Measurements from ENCODE around the gene ACAP3.
A peak's percentile ranks its signal among the peaks of the same experiment; 100 is the strongest.

ACAP3 gene

DNA sequence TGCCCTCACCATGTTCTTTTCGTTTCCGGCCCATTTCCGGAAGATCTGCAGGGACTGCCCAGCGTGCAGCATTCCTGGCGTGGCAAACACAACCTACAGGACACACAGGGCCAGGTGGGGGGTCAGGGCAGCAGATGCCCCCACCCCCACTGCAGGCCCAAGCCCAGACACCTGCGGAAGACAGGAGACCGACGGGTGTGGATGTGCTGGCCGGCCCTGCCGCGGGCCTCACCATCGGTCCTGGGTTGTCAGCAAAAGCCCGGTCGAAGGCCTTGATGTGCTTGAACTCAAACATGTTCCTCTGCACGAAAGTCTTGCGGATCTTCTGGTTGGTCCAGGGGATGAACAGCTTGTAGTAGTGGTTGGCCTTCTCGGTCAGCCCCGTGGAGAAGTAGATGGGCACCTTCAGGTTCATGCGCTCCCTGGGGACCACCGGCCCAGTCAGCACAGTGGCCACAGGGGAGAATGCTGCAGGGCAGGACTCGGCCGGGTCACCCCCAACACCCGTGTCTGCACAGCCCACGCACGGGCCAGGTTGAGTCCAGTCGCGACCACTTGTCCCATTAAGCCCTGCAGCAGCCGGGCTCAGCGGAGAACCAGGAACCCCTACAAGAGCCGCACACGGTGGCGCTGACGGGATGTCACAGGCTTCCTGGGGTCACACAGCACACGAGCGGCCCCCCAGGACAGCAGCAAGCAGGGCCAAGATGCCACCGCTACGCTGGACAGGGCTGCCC lies 5.9 kb upstream of the ACAP3 start:
- no peak for DNase-seq

DNA sequence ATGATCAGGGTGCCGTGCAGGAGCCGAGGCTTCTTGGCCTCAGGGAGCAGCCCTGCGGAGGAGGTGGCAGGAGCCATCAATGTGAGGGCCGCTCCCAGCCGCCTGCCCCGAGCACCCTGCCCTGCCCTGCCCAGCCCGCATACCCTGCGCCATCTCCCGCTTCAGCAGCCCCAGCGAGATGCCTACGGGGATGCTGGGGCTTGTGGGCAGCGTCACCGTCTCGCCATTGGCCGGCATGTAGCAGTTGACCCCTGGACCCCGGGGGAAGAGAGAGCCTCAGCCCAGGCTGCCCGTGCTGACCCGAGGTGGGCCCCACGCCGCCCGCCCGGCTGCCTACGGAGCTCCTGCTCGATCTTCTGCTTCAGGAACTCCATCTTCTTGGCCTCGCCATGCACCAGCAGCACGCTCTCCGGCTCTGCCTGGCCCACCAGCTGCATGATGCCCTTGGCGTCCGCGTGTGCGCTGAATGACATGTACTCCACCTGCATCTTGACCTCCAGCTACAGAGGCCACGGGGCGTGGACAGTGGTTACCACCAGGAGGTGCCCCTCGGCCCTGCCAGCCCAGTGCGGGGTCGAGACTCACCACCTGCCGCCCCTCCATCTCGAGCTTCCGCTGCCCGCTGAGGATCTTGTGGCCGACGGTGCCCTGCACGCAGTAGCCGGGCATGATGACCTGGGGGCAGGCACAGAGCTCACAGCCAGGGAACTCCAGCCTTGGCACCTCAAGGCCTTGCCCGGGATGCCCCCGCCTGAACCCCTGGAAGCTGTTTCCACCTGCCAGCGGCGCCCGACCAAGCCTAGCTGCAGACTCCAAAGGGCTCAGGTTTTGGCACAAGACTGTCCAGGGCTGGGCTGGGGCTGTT lies 5.0 kb upstream of the ACAP3 start:
- no peak for DNase-seq

DNA sequence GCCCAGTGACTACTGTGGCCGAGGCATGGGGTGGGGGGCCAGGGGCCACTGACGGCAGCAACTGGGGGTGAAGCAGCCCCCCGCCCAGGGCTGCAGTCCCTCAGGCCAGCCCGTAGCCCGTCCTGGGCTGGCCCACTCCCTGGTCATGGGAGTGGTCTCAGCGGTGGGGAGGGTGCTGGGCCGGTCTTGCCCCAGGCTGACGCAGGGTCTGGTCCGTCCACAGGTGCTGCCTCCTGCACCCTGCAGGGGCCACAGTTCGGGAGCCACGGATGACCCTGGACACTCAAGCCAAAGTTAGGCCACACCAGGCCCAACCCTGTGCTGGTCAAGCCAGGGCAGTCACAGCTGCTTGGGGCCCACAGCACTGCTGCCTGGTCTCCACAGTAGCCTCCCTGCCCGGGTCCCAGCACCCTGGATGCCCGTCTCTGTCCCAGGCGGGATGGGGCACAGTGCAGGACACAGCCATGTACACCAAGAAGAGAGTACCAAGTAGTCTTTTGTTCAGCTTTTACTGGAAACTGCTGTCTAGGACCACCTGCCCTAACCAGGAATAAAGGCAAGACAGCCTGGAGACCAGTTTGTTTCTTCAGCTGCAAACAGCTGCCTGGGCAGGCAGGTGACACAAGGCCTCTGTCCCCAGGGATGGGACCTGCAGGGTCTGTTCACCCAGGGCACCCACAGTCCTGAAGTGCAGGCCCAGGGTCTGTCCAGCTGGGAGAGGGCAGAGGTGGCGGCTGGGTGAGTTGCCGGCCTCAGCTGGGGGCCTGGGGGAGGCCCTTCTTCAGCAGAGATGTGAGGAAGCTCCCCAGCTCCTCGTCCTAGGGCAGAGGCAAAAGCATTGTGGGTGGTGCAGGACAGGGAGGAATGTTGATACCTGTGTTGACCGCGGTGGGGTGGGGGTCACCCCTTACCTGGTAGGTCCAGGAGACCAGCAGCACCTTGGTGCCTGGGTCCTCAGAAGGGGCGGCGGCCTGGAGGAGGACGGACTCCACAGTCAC lies 3.7 kb upstream of the ACAP3 start:
- DNase-seq: no peak

DNA sequence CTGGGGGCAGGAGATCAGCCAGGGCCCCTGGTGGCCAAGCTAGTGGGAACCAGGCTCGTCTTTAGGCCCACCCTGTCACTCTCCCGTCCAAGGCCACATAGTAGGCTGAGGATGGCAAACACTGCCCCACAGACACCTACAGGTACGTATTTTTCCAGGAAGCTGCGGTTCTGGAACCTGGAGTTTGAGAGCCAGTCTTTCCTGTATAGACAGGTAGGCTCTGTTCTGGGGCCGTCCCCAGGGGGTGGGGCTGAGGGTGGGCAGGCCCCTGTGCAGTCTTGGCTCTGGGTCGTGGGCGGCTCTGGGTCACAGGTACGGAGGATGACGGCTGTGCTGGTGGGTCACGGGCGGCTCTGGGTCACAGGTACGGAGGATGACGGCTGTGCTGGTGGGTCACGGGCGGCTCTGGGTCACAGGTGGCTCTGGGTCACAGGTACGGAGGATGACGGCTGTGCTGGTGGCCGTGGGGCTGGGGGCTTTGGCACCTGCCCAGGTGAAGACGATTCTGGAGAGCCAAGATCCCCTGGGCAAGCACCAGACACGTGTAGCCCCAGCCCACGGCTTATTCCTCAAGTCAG lies 2.8 kb upstream of the ACAP3 start:
- DNase-seq: no peak

DNA sequence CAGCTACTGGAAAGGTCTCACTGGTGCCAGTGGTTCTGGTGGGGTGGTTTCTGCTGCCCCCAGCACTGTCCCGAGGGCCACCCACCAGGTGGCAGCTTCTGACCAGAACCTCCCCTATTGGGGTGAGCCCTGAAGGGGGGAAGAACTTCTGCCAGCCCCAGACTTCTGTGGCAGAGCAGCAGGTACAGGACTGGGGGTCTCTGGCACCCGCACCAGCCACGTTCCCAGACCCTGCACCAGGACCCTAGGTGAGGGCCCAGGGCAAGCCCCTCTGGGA lies 2.3 kb upstream of the ACAP3 start:
- no peak for DNase-seq

DNA sequence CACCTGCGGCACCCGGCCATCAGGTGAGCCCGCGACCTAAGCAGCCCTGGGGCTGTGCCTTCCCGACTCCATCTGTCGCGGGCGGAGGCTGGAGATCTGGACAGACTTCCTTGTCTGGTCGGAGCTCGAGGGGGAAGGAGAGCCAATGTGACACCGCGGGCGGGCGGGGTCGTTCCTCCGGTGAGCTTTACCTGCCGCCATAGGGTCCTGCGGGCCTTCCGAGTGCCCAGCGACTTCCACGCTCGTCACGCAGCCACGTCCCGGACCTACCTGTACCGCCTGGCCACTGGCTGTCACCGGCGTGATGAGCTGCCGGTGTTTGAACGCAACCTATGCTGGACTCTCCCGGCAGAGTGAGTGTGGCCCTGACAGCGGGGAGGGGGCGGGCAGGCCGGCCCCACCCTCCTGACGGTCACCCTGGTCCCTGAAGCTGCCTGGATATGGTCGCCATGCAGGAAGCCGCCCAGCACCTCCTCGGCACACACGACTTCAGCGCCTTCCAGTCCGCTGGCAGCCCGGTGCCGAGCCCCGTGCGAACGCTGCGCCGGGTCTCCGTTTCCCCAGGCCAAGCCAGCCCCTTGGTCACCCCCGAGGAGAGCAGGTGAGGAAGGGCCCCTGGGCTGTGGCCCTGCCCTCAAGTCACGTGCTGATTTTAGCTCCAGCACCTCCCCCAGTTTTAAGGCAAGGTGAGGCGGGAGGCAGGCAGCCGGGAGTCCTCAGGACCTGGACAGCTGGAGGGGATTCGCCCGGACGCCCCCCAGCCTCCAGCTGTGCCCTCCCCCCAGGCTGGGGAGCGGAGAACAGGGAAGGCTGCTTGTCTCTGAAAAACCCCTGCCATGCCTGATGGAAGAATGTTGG lies 1.8 kb upstream of the ACAP3 start:
- no peak for DNase-seq

DNA sequence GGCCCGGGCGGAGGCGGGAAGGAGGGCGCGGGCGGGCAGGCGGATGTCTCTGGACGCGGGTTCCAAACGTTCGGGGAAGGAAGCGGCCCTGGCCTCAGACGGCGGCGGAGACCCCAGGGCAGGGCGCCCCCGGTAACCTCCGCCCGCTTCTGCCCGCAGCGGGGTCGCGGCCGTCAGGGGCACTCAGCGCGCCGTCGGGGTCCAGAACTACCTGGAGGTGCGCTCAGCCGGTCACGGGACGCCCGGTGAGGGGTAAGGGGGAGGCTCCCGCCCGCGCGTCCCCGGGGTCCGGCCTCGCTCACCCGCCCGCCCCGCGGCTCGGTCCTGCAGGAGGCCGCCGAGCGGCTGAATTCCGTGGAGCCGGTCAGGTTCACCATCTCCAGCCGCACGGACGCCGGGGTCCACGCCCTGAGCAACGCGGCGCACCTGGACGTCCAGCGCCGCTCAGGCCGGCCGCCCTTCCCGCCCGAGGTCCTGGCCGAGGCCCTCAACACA lies 1.1 kb upstream of the ACAP3 start:
- no peak for DNase-seq

DNA sequence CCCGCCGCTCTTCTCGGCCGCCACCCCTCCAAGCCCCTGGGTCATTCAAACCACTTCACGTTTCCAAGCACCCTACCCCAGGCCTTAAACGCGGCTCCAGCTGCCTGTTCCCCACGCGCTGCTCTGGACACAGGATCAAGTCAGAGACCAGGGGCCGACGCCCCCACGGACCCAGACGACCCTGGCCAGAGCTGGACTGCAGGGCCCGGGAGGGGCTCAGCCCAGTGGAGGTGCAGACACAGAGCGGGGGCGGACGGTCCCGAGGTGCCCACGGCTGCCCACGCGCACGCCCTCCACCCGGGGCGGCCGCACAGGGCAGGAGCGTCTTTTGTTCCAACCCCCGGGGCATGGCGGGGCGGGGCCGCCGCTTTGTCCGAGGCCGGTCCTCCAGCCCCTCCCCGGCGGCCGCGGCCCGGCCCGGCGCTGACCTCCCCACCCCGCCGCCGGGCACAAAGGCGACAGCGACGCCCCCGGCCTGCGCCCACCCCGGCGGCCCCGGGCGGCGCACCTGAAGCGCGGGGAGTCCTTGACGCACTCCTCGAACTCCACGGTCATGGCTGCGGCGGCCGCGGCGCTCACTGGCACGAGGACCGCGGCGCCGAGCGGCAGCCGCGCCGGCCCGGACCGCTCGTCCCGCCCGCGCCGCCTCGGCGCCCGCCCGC lies 338 bp downstream of the ACAP3 start:
- DNase-seq: no peak

DNA sequence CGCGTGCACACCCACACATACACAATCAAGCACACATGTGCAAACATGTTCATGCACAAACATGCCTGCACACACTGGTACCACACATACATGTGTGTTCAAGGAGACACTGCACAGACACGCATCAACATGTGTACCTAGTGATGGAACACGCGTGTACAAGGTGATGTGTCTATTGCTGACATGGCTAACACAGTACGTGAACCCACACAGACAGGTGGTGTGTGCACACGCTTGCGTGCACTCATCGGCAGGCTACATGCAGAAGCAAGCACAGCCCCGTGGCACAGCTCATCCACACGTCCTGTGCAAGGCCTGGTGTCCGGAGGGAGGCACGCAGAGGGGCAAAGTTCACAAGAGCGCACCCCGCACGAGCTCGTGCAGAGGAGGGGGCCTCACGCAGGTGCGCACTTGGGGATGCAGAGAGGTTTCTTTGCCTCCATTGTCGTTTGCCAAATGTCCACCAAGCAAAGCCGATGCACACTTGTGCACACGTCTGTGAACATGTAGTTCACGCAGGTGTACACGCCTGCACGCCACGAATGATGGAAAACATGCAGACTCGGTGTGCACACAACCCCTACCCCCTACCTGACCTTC lies 969 bp downstream of the ACAP3 start:
- DNase-seq: no peak

DNA sequence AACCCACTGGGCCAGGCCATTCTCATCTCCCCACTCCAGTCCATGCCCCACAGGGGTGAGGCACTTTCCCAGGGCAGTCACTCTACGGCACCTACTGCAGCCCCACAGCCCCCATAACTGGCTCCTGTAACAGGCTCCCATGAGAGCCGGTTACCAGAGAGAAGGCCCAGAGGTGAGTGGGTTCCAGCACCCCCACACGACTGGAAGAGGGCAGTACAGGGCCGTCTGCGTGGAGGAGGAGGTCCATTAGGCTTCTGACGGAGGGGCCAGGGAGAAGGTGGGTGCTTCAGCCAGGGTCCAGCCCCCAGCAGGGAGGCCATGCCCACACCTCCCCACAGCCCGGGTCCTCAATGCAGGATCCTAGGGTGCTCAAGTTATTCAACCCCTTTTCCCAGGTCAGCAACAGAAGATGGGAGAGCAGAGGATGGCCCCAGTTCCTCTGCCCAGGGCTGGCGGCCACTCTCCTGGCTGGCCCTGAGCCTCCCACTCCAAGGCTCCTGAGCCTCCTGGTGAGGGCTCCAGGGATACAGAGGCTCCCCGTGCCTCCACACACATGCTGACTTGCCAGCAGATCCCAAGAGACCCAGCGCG lies 1.6 kb downstream of the ACAP3 start:
- no peak for DNase-seq

DNA sequence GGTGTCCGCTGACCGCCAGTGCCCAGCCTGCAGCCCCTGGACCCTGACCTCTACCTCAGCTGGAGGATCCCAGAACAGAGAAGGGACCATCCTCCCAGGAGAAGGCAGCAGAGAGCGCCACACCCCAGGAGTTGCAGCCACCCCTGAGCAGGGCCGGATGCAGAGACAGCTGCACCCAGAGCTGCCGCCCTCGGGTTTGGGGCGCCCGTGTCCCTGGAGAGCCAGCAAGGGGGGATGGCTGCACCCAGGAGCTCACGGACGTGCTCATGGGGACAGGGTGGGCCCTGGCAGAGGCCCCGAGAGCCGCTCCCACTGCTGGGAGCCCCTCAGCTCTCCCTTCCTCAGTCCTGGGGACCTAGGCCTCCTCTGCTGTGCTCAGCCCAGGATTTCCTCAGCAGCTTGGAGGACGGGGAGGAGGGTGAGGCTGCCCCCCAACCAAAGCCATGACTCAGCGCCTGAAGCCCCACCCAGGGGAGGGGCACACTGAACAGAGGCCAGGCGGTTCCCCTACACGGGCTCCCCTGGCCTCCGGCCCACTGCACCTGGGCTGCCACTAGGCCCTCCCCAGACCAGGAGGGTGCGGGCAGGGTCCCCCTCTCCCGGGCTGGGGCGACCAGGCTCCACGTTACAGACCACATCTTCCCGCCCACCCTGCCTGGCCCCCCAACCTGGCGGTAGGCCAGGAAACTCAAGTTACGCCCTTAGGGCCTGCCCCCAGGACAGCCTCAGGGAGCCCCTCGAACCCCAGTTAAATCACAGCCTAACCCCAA lies 2.2 kb downstream of the ACAP3 start:
- peak; percentile 71 for DNase-seq

DNA sequence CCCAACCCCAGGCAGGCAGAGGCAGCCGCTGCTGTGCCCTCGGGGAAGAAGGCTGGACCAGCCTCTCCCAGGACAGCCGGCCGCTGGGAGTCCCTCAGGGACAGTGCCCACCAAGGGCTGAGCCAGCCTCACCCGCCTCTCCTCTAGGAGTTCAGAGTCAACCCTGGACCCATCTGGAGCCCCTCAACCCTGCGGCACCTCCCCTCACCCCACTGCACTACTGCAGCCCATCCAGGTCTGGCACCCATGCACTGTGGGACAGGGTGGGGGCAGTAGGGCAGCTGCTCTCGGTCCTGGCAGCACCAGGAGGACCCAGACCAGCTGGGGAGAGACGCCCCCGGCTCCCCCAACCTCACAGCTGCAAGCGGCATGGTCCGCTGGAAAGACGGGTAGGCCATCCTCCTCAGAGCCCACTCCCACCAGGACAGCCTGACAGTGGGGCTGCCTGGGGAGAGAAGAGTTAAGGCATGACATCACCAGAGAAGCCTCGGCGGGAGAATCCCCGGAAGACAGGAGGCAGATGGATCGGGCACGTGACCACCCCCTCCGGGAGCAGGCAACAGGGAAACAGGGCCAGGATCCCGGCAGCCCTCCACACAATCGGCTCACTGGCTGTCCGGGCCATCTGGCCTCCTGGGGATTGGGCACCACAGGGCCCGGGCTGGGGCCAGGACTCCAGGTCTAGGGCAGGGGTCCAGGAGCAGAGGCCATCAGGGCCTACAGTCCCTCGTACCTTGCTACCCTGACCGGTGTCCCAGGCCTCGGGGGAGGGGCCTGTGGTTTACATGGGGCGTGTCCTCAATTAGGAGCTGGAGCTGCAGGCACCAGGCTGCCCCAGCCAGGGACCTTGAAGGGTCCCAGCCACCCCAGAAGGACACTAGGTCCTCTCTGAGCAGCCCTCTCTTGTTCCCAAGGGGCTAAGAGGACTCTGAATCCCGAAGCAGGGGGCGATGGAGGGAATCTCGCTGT lies 3.1 kb downstream of the ACAP3 start:
- DNase-seq: peak; percentile 70

DNA sequence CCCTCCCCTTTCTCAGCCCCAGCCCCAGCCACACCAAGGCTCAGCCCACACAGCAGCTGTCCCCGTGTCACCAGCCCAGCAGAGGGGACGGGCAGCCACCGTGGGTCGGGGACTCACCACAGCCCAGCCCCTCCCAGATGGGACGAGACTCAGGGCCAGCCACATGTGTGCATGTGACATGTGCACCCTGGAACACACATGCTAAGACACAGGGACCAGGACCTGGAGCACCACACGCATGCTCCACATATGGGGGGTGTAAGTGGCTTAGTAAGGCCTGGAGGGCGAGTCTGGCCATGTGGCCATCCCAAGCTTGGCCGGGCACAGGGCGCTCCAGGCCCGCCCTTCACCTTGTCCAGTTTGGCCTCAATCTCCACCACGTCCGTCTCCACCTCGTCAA lies 4.0 kb downstream of the ACAP3 start:
- no peak for DNase-seq

DNA sequence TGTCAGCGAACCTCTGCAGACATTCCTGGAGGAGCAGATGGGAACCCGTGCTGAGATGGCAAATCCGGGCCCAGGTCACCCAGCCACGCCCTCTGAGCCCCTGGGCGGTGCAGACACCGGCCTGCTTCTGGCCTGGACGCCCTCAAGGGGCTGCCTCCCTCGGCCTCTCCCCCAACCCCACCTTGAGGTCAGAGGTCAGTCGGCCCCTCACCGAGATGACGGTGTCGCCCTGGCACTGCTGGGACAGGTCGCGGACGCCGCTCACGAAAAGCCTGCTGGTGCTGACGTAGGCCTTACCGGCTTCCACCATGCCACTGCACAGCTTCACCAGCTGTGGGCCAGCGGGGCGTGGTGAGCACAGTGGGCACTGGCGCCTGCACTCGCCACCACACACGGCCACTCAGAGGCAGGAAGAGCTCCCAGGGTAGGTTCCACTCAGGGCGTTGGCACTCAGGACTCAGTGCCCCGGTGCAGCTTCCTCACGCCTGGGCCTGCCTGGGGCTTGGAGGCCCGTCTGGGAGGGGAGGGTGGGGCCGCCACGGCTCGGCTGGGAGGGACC lies 4.7 kb downstream of the ACAP3 start:
- no peak for DNase-seq

DNA sequence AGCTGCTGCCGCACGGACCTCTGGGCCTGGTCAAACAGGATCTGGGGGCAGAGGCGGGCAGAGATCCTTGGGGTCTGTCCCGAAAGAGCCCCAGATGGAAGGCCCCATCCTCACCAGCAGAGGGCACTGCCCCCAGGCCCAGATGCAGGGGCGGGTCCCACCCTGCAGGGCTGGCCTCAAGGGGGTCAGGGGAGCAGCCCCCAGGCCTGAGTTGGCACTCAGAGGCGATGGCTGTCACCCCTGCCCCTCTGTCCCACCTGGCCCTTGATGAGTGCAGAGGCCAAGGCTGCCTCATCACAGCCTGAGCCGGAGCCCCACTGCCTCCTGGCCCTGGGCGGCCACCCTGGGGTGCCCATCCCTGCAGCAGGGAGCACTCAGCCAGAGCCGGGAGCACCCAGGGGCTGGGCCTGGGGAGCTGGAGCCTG lies 5.7 kb downstream of the ACAP3 start:
- no peak for DNase-seq

DNA sequence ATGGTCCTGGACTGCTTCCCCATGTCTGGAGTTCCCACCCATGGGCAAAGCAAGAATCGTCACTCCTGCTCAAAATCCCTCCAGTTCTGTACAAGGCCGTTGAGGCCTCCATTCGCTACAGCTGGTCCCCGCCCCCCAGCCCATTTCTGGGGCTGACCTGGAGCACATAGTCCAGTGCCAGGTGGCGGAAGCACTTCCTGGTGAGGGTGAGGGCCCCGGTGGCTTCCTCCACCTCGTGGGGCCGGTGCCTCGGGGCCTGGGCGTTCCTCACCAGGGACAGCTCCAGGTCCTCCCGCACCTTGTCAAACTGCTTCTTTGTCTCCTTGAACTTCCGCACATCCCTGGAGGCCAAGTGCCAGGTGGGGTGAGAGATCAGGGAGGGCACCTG lies 7.4 kb downstream of the ACAP3 start:
- DNase-seq: no peak

DNA sequence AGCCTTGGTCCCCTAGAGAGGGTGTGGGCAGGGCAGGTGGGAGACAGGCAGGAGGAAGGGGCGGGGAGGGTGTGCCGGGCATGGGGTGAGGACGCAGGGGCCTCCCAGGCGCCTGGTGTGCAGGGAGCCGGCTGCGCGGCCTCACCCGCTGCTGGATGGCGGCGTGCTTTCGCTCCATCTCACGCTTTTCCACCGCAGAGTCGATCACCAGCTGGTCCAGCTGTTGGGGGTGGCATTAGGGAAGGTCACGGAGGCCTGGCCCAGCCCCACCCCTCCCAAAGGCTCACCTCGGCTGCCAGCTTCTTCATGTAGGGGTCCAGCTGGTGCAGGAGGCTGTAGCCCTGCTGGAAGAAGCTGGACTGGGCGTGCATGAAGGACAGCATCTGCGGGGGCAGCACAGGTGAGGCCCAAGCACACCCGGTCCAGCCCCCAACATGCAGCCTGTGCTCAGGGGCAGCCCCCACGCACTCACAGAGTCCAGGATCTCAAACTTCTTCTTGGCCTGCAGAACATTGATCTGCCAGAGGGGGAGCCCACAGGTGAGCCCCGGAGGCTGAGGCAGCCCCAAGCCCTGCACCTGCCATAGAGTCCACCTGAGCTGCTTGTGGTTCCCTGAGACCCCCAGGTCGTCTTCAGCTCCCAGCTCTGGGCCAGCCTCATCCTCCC lies 7.9 kb downstream of the ACAP3 start:
- DNase-seq: no peak

Data from right forelimb (tissue), 1 donor.